ENCODE data around the gene GPHA2. TPM values are rescaled to one million over a fixed set of nuclear protein-coding genes. Genes with fewer than 3 reads are reported as not detected.

GPHA2 gene
- total RNA-seq, 4 donors from 2014 or later = not detected

DNA sequence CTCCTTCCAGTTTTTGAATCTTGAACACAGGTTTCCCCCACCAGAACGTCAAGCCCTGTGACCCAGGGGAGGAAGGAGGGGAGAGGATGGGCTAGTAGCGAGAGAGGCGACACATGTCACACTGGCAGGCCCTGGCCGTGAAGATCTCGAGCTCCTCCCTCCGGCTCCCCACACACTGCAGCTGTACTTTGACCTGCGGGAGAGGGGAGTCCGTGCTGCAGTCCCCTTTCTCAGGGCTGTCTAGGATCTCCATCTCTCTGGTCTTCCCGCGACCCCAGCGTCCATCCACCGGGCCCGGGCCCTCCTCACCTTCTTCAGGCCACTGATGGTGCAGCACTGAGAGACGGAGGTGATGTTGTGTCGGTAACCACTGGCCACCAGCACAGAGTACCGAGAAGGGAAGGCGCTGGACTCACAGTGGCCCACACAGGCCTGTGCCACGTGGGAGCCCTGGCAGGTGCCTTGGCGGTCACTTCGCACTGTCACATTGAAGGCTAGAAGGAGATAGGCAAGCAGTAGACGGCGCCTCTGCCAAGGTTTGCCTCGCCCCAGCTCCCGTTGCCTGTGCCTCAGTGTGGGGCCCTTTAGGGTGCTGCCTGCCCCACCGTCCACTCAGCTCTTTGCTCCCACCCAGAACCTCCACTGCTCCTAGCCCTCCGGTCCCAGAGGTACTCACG is 873 bp downstream of the GPHA2 start:
- intact Hi-C loops (cut with DNase I) = no loop called here
- peaks cover 34 to 55% (median 54%) of the 10 kb centered on the region in 4 donors for H3K36me3 ChIP-seq
- 80% methylated on average over 19 of the region's 27 CpGs for WGBS
- no peaks in the 10 kb centered on the region for H3K27me3 ChIP-seq
- no peak overlapping the region for H3K27ac ChIP-seq (replicated peaks in 1 of 4)
- no peaks in the 10 kb centered on the region for H3K4me1 ChIP-seq
- H3K9me3 ChIP-seq = no peaks in the 10 kb centered on the region
- no peak for DNase-seq (ENCODE audit: extremely low spot score)
- no peak overlapping the region for H3K4me3 ChIP-seq
- TF ChIP-seq POLR2A (IDR thresholded peaks at IDR 0.05; ENCODE audit: low read depth) (no peak), POLR2AphosphoS5 (IDR thresholded peaks at IDR 0.05) (no peak), EP300 (IDR thresholded peaks at IDR 0.05) (no peak), CTCF (IDR thresholded peaks at IDR 0.05) (no peak)

GRCh38 chr11:64933935-64934681 is 1.6 kb downstream of the GPHA2 start:
- H3K4me3 ChIP-seq = no peak overlapping the region
- WGBS = 85% methylated on average over 6 of the region's 10 CpGs
- peaks cover 41 to 62% (median 61%) of the 10 kb centered on the region in 4 donors for H3K36me3 ChIP-seq
- DNase-seq (ENCODE audit: extremely low spot score) = no peak
- intact Hi-C loops (cut with DNase I) = no loop called here
- no peak overlapping the region for H3K27ac ChIP-seq (replicated peaks in 1 of 4)
- no peaks in the 10 kb centered on the region for H3K27me3 ChIP-seq
- no peaks in the 10 kb centered on the region for H3K4me1 ChIP-seq
- H3K9me3 ChIP-seq = no peaks in the 10 kb centered on the region
- TF ChIP-seq POLR2AphosphoS5 (IDR thresholded peaks at IDR 0.05) (no peak), POLR2A (IDR thresholded peaks at IDR 0.05; ENCODE audit: low read depth) (no peak), EP300 (IDR thresholded peaks at IDR 0.05) (no peak), CTCF (IDR thresholded peaks at IDR 0.05) (no peak)

DNA sequence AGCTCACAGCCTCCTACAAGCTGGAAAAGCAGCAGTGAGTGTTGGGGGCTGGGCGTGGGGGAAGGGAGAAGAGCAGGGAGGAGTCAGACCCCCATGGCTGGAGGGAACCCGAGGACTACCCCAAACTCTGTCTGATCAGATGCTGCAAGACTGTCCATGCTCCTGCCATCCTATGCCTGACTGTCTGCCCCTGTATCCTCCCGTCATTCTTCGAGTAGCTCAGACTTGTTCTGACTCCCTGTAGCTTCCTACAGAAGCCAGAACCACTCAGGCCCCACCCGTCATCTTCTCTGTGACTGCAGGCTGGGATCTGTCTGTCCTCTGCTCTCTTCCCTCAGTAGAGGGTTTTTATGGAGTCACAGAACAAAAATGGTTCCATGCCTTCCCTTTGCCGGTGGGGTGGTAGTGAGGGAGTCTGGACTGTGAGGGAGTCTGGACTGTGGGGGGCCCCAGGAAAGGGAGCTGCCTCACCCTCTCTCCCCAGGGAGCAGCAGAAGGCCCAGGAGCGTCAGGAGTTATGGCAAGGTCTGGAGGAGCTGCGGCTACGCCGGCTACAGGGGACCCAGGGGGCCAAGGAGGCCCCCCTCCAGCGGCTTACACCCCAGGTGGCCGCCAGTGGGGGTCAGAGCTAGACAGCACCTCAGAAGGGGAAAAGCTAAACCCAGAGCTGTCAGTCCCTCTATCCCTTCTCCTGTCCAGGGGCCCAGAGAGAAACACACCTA is 2.3 kb downstream of the GPHA2 start:
- H3K4me1 ChIP-seq = no peaks in the 10 kb centered on the region
- intact Hi-C loops (cut with DNase I) = no loop called here
- TF ChIP-seq POLR2AphosphoS5 (IDR thresholded peaks at IDR 0.05) = no peak
- no peak for TF ChIP-seq EP300 (IDR thresholded peaks at IDR 0.05)
- no peak for TF ChIP-seq POLR2A (IDR thresholded peaks at IDR 0.05; ENCODE audit: low read depth)
- TF ChIP-seq CTCF (IDR thresholded peaks at IDR 0.05) = no peak
- 83% methylated on average over 12 of the region's 12 CpGs for WGBS
- DNase-seq (ENCODE audit: extremely low spot score) = no peak
- no peaks in the 10 kb centered on the region for H3K27me3 ChIP-seq
- no peak overlapping the region for H3K27ac ChIP-seq (replicated peaks in 1 of 4)
- H3K36me3 ChIP-seq = peaks cover 46 to 70% (median 68%) of the 10 kb centered on the region in 4 donors
- H3K4me3 ChIP-seq = no peak overlapping the region
- no peaks in the 10 kb centered on the region for H3K9me3 ChIP-seq

DNA sequence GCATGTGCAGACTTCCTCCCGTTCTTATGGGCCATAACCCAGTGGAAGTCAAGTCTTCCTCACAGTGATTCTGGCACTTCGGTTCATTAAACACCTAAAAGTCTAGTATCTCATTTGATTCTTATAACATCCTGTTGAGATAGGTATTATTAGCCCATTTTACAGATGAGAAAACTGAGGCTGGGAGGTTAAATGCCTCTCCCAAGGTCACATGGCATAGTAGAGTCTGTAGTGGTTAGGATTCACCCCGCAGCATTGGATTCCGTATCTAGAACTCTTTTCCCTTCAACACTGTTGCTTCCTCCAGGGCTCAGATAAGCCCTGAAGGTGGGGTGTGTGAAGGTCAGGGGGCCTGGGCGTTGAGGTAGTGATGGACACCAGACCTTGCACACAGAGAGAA is 3.4 kb downstream of the GPHA2 start:
- H3K4me3 ChIP-seq = no peak overlapping the region
- peaks cover 46 to 79% (median 77%) of the 10 kb centered on the region in 4 donors for H3K36me3 ChIP-seq
- TF ChIP-seq EP300 (IDR thresholded peaks at IDR 0.05) (no peak), POLR2AphosphoS5 (IDR thresholded peaks at IDR 0.05) (no peak), POLR2A (IDR thresholded peaks at IDR 0.05; ENCODE audit: low read depth) (no peak), CTCF (IDR thresholded peaks at IDR 0.05) (no peak)
- WGBS = 93% methylated on average over 5 of the region's 5 CpGs
- H3K4me1 ChIP-seq = no peaks in the 10 kb centered on the region
- no peaks in the 10 kb centered on the region for H3K27me3 ChIP-seq
- DNase-seq (ENCODE audit: extremely low spot score) = no peak
- intact Hi-C loops (cut with DNase I) = no loop called here
- H3K27ac ChIP-seq (replicated peaks in 1 of 4) = no peak overlapping the region
- no peaks in the 10 kb centered on the region for H3K9me3 ChIP-seq

Measured in esophagus muscularis mucosa (tissue), 4 donors.